C1 segment of cervical spinal cord (tissue), 14 donors: ENCODE results near the gene MRPL34.
"Not testable (repeated sequence)": the region's sequence is repeated elsewhere in the genome, so short reads cannot be mapped to it uniquely, and the experiment has no call there.

Experiments used
- DNase-seq, 14 donors: peaks; one replicate each; lab custom pipeline; 2025; lab: John Stamatoyannopoulos, UW

The MRPL34 gene

DNA sequence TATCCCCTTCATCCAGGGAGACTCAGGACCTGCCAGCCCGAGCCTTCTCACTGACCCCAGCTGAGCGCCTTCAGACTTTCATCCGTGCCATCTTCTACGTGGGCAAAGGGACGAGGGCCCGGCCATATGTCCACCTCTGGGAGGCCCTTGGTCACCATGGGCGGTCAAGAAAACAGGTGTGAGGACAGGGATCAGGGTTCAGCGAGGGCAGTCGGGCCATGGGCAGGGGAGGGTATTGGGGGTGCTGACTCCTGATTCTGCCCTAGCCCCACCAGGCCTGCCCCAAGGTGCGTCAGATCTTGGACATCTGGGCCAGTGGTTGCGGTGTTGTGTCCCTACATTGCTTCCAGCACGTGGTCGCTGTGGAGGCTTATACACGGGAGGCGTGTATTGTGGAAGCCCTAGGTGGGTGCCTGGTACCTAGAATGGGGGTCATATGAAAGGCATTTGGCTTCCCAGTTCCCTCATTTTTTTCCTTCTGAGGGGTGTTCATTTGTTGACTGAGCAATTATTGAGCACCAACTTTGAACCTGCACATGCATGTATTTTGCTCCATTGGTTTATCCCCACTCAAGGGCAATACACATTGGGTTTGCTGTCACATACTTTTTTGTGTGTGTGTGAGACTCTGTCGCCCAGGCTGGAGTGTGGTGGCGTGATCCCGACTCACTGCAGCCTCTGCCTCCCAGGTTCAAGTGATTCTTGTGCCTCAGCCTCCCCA is 20.1 kb upstream of the MRPL34 start:
- no peak for DNase-seq

DNA sequence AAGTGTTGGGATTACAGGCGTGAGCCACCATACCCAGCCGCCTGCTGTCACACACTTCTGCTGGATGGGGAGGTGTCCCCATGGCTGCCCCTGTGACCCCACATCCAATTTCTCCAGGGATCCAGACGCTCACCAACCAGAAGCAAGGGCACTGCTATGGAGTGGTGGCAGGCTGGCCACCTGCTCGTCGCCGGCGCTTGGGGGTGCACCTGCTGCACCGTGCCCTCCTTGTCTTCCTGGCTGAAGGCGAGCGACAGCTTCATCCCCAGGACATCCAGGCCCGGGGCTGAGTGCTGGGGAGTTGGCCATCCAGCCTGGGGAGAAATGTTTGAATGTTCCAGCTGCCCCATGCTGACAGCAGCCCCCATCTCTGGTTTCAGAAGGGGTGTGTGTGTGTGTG is 19.4 kb upstream of the MRPL34 start:
- DNase-seq: no peak

DNA sequence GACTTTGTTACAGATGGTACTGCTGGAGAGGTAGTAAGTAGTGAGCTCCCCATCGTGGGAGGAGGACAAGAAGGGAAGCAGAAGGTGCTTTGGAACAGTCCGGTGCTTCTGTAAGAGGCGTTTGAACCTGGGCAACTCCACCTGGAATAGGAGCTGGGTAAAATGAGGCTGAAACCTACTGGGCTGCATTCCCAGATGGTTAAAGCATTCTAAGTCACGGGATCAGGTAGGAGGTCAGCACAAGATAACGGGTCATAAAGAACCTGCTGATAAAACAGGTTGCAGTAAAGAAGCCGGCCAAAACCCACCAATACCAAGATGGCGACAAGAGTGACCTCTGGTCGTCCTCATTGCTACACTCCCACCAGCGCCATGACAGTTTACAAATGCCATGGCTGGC is 18.9 kb upstream of the MRPL34 start:
- no peak for DNase-seq

DNA sequence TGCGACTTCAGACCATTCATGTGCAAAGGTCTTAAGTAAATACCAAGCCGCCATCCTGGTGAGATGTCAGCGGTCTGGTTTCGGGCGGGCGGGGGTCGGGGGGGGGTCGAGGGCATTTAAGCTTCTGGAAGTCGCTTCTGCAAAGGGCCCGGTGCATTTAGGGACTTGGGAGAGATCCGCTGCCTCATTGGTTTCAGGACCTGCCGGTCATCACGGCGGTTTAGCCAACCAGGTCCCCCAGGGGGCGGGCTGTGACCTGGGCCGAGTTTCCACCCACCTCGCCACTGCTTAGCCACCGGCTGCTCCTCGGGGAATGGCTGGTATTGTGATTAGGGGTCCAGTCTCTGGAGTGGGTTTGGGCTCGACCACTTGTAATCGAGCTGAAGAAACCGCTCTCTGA is 16.2 kb upstream of the MRPL34 start:
- DNase-seq: peak in 4 of 14 donors; percentile 4 to 21 (median 14)

DNA sequence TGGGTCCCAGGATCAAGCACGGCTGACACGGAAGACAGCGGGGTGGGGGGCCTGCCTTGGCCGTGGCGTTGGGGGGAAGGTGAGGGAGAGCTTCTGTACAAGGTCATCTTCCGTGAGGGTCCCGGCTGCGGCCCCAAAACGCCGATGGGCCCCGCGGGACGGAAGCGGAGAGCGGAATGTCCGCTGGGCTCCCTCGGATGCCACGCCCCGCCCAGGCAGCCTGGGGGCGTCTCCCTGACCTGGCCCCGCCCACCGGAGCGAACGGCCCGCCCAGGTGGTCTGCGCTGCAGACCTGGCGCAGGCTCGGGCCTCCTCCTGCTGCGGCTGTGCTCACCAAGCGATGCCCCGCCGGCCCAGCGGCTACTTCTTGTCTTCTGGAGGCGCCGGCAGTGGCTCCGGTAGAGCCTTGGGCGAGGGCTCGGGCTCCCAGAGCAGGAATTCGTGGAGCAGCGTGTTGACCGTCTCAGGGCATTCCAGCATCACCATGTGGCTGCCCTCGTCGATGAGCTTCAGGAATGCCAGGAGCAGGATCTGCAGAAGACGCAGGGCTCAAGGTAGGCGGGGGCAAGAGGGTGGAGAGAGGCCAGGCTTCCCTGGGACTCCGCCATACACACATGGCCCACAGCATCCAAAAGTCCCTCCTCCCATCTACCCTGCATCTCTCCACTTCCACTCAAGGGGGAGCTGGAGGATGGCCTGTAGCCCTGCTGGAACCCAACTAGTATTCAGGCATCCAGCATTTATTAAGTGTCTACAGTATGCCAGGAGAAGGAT is 13.2 kb upstream of the MRPL34 start:
- DNase-seq: peak in 8 of 14 donors; percentile 2 to 58 (median 15)

DNA sequence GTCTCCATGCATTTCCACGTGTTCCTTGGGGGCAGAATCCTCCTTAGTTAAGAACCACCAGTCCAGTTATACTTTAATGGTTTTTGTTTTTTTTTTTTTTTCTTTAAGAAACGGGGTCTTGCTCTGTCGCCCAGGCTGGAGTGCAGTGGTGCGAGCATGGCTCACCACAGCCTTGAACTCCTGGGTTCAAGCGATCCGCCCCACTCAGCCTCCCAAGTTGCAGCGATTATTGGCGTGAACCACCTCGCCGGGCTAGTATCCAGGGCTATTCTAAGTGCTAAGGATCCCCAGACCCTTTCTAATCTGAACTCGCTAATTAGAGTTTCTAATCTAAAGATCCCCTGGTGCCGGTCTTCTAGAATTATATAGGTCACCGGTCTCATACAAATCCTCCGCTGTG is 12.1 kb upstream of the MRPL34 start:
- DNase-seq: no peak

DNA sequence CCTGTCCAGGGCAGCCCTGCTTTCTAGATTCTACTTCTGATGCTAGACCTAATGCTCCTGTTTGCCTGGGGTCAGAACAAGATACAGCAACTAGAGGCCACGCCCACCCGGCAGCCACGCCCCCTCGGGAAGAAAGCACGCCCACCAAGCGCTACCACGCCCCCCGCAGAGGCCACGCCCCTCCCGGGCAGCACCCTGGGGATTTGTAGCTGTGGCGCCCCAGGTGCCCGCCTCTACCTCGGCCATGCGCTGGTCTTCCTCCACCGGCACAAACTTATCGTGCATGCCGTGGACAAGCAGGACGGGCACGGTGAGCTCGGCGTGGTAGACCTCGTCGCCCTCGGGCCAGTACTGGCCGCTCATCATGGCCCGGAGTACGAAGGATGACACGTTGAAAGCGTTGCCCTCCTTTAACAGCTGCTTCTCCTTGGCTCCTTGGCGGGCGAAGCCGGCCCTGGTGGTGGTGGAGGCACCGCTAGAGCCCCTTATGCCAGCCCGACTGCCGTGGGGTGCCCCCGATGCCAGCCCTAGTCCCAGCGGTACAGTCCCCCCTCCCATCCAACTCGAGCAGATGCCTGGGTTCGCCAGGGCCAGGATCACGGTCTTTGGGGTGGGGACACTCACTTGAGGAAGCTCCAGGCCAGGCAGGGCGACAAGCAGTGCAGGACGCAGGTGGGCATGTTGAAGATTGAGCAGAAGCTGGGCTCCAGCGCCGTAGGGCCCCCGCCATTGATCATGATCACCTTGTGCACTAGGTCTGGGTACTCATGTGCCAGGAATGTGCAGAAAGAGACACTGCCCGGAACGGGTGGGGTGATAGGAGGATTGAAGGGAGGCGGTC is 11.4 kb upstream of the MRPL34 start:
- no peak for DNase-seq

DNA sequence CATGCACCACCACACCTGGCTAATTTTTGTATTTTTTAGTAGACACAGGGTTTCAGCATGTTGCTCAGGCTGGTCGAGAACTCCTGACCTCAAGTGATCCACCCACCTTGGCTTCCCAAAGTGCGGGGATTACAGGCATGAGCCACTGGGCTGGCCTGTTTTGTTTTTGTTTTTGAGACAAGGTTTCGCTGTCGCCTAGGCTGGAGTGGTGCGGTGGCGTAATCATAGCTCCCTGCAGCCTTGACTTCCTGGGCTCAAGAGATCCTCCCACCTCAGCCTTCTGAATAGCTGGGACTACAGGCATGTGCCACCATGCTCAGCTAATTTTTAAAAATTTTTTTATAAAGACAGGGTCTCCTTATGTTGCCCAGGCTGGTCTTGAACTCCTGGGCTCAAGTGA is 10.1 kb upstream of the MRPL34 start:
- not testable (repeated sequence) for DNase-seq

DNA sequence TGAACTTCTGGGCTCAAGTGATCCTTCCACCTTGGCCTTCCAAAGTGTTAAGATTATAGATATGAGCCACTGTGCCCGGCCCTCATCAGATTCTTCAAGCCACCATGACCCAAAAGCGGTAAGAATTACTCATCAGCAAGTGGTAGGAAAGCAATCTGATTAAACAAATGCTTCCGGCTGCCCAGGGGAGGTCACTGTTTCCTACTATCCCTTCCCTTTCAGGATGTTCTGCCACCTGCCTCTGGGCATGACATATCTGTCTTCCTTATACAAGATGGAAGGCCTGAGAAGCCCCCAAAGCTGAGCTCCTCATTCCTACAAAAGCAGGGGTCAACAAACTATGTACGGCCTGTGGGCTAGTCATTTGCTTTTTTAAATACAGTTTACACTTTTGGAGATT is 9.4 kb upstream of the MRPL34 start:
- DNase-seq: no peak

DNA sequence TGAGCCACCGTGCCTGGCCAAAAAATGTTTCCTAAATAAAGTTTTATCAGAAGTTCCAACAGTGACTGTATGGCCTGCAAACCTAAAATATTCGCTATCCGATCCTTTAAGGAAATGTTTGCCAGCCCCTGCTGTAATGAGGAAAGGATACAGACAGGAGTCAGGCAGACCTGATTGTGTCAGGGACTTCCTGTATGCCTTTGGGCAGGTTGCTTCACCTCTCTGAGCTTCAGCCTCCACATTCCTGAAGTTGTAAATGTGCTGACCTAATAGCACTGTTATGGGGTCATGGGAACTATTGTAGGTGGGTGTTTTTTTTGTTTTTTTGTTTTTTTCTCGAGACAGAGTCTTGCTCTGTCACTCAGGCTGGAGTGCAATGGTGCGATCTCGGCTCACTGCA is 8.7 kb upstream of the MRPL34 start:
- DNase-seq: no peak

DNA sequence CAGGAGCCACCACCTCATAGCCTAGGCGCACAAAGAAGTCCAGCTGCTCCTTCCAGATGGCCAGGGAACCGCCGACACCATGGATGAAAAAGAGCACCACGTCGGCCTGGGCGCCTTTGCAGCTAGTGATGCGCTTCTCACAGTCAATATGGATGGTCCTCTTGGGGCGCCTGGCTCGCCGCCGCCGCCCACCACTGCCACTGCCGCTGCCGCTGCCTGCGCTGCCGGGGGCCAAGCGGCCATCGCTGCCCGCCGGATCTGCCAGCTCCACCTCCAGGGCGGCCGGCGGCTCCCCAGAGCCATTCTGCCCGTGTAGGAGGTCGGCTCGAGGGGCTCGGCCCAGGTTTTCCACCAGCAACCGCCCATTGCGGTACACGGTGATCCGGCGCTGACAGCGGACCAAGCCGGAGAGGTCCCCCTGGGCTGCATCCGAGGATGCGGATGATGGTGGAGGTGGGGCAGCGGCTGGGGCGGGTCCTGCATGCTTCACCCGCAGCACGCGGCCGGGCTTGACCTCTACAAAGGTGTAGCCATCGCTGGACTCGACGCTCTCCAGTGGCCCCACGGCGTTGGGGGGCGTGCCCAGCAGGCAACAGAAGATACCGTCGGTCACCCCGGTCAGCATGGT is 4.6 kb upstream of the MRPL34 start:
- DNase-seq: no peak

DNA sequence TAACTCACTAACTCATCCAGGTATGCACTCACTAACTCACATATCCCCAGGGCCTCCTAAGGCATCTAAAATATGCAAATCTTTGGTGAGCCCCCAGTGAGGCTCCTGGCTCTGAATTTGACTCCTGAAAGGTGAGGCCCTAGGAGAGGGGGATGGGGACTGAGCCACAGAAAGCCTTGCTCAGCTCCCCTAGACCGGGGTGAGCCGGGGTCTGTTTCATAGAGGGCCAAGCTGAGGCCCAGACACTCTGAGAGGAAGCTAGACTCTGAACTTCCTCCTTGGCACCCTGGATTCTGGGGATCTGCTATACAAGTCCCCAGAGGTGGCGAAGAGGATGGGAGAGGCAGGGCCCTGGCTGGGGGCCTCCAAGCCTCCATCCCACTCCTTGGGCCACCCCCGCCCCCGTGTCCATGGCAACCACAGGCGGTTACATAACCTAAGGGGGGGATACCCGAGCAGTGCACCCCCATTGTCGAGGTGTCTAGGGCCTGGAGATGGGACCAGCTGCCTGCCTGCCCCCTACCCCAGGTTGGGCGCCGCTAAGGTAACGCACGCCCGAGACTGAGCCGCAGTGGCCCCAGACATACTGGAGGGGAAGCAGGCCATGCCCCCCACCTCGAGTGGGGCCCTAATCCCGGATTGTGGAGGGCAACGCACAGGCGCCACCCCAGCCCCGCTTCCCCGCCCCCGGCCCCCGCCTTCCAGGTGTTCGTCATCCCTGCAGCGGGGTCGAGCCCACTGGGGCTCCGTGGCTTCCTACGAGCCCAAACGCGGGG is 3.1 kb upstream of the MRPL34 start:
- DNase-seq: peak in 6 of 14 donors; percentile 5 to 40 (median 25)

DNA sequence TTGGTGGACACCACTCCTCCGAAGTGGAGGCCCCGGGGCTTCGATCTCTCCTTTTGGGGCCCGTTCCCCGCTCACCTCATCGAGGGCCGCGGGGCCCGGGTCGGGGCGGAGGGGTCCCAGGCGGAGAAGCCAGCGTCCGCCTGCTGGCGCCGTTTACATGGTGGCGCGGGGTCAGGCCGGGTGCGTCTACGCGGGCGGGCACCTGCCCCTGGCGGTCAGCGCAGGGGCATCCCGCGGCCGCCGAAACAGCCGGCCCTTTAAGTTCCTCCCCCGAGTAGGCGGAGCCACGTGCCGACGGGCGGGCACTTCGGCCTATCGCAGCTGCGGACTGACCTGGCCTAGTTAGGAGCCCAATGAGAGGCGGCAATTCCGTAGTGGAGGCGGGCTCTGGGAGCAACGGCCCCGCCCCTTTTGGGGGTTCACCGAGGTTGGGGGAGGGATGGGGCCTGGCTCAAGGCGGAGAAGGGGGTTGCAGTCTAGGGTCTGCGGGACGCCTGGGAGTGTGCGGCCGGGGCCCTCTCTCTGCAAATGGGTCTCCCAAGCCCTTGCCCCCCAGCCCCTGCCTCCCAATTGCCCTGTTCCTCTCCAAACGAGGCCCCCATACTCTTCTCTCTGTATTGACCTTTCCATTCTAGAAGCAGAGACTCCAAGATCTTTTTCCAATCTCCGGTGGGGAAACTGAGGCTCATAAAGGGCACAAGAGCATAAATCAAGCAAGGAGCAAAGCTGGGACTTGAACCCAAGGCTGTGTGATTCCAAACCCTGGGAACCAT is 2.3 kb upstream of the MRPL34 start, which contains the start of gene ABHD8:
Gene ABHD8 (minus strand): TSS at position 259 of the 773 bp plus-strand sequence. CDS start 1,809 bp downstream, outside the sequence.
- peak; percentile 34 to 94 (median 81) for DNase-seq

DNA sequence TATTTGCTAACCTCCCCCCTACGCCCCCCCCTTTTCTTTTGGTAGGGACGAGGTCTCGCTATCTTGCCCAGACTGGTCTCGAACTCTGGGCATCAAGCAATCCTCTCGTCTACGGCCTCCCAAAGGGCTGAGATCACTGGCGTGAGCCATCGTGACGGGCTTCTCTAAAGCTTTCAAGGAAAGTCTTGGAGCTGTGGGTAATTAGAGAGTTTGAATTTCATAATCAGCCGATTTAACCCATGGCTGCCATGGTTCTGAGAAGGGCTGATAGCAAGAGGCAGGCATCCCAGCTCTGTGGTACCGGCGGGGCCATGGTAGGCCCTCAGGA is 1.8 kb upstream of the MRPL34 start:
- DNase-seq: peak in 1 of 14 donors; percentile 13

DNA sequence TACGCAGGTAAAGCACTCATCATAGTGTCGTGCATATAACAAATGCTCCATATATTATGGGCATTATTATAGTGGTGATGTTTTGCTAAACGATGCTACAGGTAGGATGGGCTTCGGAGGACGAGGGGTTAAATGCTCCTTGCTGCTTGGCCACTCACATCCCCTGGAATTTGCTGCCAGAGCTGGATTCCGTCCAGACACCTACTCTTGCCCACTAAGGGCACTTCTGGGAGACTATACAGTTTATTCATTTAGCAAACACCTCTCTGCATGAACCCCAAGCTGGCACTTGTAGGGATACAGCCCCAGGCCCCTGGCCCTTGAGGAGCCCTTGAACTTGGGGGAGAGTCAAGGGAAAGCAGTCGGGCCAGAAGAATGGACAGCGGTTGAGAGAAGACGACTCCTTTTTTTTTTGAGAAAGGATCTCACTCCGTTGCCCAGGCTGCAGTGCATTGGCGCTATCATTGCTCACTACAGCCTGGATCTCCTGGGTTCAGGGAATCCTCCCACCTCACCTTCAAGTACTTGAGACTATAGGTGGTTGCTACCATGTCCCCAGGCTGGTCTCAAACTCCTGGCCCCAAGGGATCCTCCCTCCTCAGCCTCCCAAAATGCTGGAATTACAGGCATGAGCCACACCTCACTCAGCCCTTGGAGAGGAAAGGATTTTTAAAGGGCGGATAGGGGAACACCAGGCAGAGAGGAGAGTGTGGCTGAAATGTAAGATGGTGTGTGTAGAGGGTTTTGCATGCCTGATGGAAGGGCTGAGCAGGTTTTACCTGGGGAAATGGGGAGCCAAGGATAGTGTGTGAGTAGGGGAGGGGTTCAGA is 1.1 kb upstream of the MRPL34 start:
- DNase-seq: peak in 1 of 14 donors; percentile 19

DNA sequence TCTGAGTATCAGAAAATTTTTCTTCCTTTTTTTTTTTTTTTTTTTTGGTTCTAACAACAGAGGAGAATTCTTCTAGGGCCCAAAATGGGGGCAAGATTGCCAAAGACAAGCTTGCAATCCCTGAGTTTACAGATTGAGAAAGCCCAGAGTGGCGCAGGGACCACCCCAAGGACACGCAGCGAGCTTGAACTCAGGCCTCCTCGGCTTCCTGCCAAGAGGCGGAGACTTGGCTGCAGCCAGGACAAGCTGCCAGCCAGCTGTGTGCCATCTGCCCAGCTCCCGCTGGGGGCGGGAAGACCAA is 506 bp upstream of the MRPL34 start:
- DNase-seq: no peak

DNA sequence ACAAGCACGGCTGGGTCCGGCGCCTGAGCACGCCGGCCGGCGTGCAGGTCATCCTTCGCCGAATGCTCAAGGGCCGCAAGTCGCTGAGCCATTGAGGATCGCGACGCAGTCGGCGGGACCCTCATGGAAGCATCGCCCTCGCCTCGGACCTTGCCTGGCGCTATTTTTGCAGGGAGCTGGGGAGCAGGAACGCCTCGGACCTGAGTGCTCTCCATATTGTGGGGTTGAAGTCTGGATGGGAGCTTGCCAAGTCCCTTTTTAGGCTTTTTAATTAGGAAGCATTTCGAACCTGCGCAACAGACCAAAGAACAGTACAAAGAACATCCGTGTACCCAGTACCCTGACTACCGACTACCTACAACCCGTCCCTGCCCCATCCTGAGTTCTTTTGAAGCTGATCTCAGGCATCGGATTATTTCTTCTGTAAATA is 628 bp downstream of the MRPL34 start:
- peak in 2 of 14 donors; percentile 52 to 71 for DNase-seq

DNA sequence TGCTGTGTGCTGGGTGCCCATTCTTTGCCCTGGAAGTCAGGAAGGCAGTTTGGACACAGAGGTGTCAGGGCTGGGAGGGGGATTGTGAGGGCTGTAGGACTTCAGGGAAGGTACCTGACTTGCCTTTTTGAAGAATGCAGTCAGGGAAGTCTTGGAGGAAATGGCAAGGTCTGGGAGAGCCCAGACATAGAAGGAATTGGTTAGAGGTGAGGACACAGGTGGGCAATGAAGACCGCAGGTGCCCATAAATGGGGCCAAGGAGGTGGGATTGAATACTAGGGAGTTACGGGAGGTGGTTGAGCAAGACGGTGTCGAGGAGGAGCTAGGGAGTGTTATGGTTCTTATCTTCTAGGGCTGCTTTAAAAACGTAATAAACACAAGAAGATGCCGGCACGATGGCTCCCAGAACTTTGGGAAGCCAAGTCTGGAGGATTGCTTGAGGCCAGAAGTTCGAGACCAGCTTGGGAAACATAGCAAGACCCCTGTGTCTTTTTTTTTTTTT is 2.3 kb downstream of the MRPL34 start:
- no peak for DNase-seq
